Kasumi-1 (cell line): ENCODE data around the gene GPC5.
"Not testable (repeated sequence)": the region's sequence is repeated elsewhere in the genome, so short reads cannot be mapped to it uniquely, and the experiment has no call there.

Source experiments
- DNase-seq, 2 experiments: peaks; one replicate each; lab custom pipeline; 2025; lab: John Stamatoyannopoulos, UW

Gene GPC5

DNA sequence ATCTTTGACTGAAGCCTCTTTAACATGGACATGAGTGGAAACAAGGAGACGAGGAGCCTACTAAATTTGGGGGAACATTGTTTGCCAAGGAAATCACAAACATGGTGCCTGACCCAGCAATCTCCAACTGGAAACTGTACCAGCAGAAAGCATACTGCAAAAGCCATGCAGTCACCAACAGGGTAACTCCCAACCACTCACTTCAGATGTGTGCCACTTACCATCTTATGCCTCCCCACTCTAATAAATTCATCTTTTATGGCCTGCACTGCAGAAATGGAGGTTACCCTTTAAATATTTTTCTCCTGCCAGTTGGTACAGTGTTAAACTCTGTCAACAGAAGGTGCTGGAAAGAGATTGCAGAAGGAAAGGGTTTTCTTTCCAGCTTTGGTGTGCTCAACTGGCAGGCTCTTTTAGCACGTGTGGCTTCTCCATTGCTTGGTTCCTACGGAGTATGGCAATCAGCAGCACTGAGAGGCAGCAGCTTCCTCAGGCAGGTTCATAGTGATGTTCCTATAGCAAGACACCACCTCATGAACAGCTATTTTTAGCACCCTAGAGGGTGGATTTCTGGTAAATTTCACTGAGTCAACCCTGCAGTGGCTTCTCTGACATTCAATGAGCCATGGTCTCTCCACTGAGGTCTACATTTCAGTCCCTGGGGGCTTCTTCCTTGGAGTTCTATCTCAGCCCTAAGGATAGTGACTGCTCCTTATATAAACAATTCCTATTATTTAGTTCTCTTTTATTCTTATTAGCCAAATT is 29.6 kb upstream of the GPC5 start:
- DNase-seq = no peak

DNA sequence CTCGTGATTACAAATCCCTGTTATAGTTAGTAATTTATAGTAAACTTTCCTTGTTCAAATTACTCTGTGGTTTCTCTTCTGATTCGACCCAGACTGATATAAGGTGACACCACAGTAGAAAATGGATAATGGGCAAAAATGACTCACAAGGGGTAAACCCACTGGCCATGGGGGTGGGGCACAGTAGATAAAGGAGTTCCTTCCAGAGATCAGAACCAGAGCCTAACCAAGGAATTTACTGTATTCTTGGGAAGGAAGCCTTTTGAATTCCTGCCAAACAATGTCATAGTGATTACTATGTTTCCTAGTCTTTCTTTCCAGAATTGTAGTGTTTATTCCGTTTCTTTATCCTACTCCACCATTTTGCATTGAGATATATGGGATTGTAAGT is 29.0 kb upstream of the GPC5 start:
- no peak for DNase-seq

DNA sequence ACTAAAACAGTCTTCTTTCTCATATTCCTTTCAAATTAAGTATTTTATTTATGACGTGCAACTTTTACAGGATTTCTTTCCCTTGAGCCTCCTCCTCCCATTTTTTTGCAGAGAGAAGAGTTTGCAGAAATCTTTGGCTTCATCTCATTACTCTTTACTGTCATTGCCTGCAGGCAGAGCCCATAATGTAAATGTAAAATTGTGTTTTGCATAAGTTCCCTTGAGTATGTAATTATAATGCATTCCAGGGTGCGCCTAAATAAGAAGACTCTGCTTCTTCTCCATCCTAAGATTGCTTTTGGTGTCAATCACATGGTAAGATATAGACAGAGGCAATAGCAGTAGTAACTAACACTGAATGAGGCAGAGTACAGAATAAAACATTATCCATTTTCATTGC is 27.9 kb upstream of the GPC5 start:
- no peak for DNase-seq

DNA sequence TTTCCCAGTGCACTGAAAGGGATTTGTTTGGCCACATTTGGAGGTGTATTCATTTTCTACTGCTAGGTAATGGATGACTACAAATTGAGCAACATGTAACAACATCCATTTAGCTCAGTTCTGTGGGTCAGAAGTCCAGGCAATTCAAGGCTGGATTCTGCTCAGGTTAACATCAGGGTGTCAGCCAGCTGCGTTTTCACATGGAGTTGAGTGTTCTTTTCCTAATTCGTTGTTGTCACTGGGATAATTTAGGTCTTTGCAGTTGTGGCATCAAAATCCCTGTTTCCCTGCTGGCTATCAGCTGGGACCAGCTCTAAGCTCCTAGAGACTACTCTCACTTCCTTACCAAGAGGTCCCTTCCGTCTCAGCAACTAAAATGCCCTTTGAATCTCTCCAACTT is 25.5 kb upstream of the GPC5 start:
- no peak for DNase-seq

DNA sequence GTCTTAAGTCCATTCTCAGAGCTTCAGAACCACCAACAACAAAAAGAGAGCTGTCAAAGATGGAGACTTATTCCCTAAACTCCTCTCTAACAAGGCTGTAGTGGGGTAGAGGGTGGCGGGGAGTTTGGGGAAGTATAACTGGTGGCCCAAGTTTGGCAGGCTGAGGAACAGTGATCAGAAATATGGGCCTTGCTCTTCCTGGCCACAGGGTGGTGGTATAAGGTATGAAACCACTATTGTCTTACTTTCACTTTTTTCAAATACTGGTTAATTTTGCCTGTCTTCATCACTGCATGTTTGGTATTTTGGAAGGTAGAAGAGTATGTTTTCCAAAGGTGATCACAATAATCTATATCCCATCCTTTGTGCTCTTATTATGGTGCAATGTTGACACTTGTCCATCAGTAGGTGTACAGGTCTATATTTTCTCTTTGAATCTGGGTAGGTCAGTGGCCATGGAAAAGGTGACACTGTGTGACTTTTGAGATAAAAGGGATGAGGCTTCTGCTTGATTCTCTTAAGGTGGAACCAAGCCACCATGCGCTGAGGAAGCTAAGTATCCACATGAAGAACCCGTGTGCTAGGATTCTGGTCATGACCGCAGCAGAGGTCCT is 23.2 kb upstream of the GPC5 start:
- DNase-seq = peak; percentile 85 to 89

DNA sequence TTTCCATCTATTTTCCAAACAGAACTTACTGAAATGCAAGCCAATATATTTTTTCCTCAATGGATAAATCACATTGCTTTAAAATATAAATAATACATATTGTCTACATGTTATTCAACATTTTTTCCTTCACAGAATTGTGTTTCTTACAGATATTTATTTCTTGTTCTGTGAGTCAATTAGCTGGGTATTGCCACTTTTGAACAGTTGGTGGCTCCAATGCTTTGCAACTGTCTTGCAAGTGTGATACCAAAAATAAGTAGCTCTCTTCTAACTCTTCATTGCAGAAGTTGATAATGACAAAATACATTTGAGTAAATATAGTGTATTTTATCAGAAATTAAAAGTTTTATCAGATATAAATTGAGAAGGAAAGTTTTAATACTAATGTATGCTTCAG is 17.1 kb upstream of the GPC5 start:
- peak; percentile 57 to 73 for DNase-seq

DNA sequence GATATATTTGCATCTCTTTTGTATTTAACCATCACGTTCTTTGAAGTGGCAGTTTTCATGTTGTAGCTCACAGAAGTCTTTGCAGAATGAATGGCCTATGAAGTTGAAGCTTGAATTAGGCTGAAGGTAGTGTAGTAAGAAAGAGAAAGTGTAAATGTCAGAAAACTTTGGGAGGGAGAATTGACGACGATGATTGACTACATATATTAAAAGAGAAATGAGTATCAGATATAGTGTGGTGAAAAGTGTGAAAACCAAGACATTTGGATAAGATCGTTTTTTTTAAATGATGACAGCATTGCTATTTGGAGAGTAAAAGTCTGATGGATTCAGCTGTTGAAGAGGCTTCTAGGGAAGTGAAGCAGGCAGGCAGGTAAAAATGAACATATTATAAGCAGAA is 14.6 kb upstream of the GPC5 start:
- no peak for DNase-seq

DNA sequence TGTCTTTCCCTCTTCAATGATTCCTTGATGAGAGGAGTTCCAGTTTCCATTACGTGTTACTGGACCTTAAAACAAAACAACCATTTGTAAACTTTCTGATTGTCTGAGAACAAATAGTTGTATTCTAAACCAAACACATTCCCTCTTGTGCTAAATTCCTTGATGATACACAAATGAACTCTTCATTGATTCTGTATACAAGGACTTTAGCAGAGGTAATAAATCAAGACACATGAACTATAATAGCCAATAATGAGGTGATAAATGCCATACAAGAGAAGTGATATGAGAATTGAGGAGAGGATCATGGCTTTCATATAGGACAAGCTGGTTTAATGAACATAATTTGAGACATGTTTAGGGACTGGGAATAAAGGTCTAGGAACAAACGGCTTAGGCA is 13.5 kb upstream of the GPC5 start:
- no peak for DNase-seq

DNA sequence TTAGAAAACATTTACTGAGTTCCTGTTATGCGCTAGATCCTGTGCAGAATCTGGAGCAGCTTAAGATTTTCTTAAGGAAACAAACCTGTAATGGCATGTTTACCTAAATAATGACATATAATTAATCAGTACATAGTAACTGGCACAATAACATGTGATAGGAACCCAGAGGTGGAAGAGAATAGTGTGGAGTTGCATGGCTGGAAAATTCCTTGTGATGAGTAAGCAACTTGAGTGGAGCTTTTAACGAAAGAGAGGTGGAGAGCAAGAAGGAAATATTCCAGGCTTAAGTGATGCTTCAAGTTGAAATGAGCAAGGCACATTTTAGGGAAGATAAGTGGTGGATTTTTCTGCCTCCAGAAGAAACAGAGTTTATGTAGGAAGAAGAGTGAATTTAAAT is 9.2 kb upstream of the GPC5 start:
- no peak for DNase-seq

DNA sequence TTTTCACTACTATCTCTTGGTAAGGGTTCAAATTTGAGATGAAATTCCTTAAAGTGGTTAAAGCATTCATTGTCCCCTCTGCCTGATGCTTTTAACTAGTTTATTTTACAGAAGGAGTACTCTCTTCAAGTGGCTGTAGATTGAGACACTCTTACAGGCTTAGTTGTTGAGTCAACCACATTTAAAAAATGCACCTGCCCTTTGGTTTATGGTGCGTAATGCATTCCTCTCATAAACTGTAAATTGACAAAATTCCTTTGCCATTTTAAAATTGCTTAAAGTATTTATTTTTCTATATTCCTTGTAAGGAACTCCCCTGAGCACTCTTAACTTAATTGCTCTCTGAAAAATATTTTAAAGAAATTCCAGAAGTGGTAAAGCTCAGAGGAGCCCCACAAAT is 826 bp upstream of the GPC5 start:
- DNase-seq = no peak

DNA sequence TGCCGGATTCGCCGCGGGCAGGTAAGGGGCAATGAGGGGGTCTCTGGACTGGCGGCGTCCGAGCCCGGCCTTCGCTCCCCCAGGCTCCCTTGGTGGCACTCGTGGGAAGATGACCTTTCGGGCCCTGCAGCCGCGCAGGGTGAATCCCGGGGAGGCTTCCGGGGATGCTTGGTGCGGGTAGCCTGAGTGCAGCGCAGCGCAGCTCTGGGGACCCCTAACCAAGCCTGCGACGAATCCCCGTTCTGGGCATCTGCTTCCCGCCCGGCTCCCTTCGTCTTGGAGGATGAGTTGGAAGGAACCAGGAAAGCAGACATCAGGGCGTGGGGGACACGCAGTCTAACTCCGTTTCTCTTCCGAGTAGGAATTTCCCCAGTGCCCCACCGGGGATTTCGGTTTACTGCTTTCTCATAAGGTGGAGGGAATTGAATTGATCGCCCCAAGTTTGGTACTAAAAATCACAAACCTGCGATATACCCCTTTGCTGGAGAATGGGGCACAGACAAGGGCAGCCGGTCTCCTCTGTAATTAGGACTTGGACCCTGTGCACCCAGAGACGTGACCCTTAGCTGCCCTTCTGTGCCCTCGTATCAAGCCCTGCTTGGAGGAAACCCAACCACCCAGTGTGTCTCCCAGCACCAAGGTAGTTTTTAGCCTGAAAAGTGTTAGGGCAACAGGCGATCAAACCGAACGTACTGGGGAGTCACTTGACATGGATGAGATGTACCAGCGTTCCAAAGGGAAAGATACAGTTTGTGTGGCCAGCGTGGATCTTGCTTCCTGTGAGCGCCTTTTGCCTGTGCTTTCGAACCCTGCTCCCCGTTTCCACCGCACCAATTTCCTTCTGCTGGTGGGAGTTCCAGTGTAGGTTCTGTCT is 1.0 kb downstream of the GPC5 start:
- no peak for DNase-seq

DNA sequence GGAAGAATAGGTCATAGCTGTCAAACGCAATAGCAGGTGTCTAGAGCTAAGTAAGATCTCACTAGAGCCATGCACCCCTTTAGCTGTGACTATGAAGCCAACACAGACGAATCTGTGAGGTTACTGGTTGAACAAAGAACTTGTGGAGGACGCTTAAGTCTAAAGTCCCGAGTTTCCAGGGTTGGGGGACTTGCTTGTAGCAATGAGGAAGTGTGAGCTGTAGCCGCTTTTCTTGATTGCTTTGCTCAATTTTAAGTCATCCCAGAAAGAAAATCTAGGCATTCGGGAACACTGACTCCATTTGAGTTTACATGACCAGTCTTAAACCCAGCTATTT is 1.6 kb downstream of the GPC5 start:
- no peak for DNase-seq

DNA sequence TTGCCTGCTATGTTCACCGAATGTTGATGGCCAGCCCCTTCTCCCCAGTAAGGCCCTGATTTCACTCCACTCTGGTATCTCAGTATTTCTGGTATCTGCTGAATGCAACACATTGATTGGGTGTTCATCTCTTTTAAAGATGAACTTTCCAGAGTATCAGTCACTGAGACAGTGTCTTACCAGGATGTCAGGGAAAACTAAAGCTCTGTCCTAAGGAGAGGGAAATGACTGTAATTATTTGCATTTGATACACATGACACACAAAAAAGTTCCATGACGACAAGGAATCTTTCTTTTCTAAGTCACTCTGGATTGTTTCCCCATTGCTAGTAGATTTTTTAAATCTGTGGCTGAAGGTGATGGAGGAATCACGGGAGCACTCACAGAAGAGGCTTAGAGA is 2.2 kb downstream of the GPC5 start:
- no peak for DNase-seq

DNA sequence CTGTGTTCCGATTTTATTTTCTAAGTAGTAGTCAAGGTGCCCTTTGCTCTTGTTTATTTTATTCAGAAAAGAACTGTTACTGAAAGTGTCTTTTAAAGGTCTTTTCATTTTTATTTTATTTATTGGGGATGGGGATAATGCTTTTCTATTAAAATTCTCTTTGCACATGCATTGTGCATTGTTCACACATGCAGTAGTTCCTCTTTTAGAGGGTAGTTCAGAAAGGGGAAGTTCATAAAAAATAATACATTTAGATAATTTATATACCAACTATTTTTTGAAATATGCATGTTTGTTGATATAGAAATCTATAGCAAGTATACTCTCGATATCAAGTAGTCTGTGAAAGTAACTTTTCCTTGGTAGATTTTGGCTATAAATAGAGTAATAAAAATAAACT is 3.5 kb downstream of the GPC5 start:
- peak; percentile 63 to 77 for DNase-seq

DNA sequence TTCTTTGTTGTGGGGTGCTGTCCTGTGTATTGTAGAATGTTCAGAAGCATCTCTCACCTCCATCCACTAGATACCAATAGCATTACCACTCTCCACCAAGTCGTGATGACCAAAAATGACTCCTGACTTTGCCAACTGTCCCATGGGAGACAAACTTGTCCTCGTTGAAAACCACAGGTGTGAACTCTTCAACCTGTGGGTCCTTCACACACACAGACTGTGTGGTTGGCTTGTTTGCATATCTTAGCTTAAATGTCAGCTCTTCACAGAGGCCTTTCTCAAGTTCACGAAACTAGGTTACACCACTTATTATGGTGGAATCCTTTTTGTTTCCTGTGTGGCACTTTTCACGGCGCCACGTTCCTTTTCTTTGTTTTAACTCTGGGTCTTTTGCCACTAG is 6.8 kb downstream of the GPC5 start:
- no peak for DNase-seq

DNA sequence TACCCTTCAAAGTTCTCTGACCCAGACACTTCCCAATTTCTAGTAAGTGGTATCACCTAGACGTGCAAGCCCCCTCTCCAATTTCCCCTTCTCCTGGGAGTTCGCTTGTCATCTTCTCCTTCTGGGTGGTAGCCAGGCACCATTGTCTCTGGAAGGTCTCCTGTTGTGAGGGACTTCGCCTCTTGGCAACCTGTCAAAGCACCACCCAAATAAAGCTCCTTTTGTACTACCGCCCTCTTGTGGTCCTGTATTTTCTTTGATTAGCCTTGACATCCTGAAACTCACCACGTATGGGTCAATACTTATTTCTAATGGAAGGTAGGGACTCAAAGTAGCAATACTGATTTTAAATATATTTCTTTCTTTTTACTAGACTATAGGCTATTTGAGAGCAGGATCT is 8.2 kb downstream of the GPC5 start:
- peak; percentile 38 to 72 for DNase-seq

DNA sequence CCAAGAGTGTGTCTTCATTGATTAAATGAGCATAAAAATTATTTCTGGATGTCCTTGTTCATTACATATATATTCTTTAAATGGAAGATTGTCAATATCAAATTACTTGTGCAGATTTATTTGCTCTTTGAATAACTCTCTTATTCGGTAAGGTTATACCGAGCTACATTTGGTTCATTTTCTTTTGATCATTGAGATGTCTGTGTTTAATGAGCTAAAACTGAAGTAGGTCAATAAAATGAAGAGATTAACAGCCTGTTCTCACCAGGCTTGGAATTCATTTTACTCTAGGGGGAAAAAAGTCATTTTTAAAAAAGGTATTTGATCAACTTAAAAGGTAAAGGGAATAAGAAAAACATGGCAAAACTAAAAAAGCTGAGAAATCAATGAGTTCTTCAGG is 10.6 kb downstream of the GPC5 start:
- DNase-seq = no peak

DNA sequence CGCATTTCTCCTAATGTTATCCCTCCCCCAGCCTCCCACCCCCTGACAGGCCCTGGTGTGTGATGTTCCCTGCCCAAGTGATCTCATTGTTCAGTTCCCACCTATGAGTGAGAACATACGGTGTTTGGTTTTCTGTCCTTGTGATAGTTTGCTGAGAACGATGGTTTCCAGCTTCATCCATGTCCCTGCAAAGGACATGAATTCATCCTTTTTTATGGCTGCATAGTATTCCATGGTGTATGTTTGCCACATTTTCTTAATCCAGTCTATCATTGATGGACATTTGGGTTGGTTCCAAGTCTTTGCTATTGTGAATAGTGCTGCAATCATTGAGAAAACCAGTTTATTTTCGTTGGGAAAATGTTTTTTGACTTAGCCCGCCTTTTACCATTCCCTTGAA is 18.2 kb downstream of the GPC5 start:
- DNase-seq = not testable (repeated sequence)

DNA sequence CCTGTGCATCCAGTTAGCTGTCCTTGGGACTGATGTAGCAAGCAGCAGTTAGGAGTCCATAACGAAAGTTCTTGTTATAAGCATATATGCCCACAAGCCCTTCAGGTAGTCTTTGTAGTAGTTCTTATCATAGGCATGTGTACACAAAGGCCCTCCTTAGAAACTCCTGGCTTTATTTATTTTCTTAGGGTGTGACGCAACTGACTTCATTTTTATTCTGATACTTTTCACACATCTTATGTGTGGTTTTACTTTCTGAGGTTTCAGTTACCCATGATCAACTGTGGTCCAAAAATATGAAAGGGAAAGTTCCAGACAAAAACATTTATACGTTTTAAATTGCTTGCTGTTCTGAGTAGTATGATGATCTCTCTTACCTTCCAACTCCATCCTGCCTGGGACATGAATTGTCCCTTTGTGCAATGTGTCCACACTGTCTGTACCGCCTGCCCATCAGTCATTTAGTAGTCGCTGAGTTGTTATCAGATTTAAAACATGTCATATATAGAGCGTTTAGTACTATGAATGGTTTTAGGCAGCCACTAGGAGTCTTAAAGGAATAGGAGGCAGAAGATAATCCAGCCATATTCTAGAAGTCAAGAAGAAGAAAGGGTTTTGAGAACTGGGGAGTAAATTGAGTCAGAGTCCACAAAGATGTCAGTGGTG is 19.4 kb downstream of the GPC5 start:
- DNase-seq = no peak

DNA sequence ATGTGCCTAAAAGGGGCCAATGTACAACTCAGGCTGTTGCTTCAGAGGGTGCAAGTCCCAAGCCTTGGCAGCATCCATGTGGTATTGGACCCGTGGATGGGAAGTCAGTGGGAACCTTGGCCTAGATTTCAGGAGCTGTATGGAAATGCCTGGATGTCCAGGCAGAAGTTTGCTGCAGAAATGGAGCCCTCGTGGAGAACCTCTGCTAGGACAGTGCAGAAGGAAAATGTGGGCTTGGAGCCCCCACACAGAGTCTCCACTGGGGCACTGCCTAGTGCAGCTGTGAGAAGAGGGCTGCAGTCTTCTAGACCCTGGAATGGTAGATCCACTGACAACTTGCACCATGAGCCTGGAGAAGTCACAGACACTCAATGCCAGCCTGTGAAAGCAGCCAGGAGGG is 28.5 kb downstream of the GPC5 start:
- no peak for DNase-seq

DNA sequence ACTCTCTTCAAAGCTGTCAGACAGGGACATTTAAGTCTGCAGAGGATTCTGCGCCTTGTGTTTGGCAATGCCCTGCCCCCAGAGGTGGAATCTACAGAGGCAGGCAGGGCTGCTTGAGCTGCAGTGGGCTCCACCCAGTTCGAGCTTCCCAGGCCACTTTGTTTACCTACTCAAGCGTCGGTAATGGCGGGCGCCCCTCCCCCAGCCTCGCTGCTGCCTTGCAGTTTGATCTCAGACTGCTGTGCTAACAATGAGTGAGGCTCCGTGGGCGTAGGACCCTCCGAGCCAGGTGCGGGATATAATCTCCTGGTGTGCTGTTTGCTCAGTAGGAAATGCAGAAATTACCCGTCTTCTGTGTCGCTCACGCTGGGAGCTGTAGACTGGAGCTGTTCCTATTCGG is 40.3 kb downstream of the GPC5 start:
- not testable (repeated sequence) for DNase-seq

DNA sequence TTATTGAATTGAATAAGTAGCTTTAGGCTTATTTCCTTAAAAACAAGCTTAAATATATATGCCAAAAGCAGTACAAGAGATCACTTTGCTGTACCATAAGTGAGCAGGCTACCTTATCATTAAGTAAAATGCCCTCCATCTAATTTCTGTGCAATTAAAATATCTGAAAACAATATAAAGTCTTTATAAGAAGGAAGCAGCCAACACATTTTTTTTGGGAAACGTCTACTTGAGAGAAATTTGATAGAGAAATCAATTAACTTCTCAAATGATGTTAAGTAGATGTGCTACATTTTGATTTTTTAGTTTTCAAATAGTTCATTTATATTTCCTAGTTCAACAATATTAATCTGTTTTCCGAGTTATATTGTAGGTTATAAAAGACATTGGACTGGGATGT is 52.5 kb downstream of the GPC5 start:
- DNase-seq = no peak

DNA sequence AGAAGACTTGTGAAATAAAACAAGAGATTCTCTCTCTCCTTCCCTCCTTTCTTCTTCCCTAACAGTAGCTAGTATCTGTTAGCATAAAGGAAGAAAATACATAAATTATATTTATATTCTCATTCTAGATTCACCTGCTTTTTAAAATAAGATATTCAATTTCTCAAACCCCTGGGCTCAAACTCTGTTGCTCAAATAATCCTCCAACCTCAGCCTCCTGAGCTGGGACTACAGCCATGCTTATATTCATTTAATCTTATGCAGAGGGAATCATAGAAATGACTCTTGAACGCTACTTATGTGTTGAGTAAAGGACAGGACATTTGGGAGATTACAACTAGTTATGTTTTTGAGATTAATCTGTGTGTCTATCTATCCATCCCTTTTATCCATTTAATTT is 56.2 kb downstream of the GPC5 start:
- no peak for DNase-seq
